Stimulated activated CD8-positive, alpha-beta memory T cell treated with anti-CD3 and anti-CD28 coated beads, Interleukin-12 subunit alpha, Interleukin-12 subunit beta, amount 100 ng/mL, for 4 hours (primary cell): ENCODE measurements around the gene TMEM14A.
"Not testable (repeated sequence)": the region's sequence is repeated elsewhere in the genome, so short reads cannot be mapped to it uniquely, and the experiment has no call there.

Experiments used
- DNase-seq: peaks from one replicate; pipeline ENCODE4 v3.0.0-alpha.2; 2020; ENCODE audit warnings: low read depth

The TMEM14A gene, protein sequence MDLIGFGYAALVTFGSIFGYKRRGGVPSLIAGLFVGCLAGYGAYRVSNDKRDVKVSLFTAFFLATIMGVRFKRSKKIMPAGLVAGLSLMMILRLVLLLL

DNA sequence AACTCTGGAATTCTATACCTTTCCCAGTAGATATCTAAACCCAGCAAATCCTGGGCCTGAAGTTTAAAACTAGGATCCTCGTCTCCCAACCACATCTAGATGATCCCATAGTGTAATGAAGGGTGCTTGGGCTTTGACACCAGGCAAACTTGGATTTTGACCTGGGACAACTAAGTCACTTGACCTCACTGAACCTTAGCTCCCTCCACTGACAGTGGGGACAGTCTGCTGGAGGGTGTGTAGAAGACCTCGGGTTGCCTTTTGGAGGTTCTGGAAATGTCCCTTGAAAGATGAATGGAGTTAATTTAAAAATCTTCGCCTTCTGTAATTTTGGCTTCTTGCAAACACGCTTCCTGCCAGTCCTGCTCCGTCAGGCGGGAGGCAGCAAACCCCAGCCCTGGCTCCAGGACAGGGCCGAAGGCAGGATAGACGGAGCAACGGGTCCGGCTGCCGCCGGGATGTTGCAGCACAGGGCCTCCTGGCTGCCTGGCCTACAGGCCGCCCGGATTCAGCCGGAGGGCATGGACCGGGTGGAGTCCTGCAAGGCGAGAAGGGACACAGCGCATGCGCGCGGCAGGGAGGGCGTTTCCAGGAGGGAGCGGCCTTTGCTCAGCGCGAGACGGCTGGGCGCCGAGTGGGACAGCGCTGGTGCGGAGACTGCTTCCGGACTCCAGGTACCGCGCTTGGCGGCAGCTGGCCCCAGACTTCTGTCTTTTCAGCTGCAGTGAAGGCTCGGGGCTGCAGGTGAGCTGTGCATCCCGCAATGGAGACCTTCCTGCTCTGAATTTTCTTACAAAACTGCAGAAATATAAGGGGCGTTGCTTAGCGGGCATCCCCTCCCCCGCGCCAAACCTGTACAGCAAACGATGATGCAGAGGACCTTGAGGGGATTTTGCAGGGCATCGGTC lies at the start of gene TMEM14A:
Gene TMEM14A, plus strand, starts transcription at position 612 of the 908 bp plus-strand sequence. CDS start 5,990 bp downstream, outside the sequence.
- DNase-seq = peak; percentile 84

- no peak for DNase-seq
Observed at GRCh38 chr6:52621631-52622030, 49.3 kb upstream of the TMEM14A start.

- no peak for DNase-seq
Observed at GRCh38 chr6:52622810-52623209, 48.1 kb upstream of the TMEM14A start.

DNA sequence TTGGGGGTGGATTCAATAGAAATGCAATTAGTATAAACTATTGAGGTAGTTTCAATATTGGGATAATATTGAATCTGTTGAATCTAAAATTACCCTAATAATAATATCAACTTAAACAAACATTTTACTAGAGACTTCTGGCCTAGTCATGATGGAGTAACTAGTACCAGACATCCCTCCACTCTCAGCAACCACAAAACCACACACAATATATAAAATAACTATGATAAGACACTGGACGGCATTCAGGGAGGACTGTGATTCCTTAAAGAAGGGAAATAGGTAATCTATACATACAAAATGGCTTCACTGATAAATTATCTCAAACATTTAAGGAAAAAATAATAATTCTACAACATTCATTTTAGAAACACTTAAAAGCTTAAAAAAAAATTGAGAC lies 38.9 kb upstream of the TMEM14A start:
- DNase-seq = no peak

DNA sequence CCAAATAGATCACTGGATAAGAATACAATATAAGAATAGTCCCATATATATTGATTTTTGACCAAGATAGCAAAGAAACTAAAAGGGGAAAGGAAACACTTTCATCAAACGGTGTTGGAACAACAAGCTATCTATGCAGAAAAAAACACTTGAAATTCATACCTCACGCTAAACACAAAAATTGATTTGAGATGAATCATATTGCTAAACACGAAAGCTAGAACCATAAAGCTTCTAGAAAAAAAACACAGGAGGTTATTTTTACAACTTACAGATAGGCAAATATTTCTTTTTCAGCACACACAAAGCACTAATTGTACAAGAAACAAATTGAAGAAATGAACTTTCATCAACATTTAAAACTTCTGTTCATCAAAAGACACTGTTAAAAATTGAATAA lies 36.7 kb upstream of the TMEM14A start:
- no peak for DNase-seq

DNA sequence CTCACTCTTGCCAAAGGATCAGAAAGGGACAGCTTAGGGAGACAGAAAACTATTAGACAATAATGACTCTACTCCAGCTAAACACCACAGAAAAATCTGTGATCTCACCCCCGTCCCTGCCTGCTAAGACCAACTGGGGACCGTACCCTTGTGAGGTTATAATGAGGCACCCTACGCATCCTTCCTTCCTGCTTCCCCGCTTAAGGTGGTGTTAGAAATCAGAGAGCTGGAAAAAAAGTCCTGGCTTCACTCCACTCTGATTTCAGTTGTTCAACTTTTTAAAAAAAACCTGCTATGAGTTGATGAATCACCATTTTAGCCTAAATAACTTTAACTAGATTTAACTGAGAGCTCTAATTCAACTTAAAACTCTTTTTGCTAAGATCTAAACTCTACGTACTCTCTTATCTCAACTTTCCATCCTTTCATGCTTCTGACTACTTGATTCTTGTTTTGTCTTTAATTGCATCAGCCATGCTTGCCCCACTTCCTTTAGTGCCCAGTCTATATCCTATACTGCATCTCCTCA lies 35.8 kb upstream of the TMEM14A start:
- DNase-seq = no peak

GRCh38 chr6:52636830-52637229 lies 34.1 kb upstream of the TMEM14A start:
- DNase-seq = no peak

- no peak for DNase-seq
Observed at GRCh38 chr6:52639493-52639892, 31.4 kb upstream of the TMEM14A start.

- DNase-seq = no peak
Observed at GRCh38 chr6:52640170-52640569, 30.7 kb upstream of the TMEM14A start.

DNA sequence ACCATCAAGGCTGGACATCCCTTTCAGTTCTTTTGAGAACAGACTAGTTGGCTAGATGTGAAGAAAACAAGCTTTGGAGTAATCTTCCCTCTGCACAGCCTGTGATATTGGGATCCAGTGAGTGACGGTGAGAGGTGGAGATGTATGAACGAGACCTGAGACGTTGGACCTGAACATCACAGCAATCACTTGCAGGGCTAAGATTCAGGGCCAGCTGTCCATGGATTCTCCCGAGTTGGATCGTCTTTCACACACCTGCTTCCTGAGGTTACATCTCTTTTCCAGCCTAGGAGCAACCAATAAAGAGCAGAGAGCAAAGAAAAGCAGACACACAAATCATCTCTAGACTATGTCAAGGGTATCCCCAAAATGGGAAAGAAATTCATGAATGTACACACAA lies 30.0 kb upstream of the TMEM14A start:
- DNase-seq = no peak

DNA sequence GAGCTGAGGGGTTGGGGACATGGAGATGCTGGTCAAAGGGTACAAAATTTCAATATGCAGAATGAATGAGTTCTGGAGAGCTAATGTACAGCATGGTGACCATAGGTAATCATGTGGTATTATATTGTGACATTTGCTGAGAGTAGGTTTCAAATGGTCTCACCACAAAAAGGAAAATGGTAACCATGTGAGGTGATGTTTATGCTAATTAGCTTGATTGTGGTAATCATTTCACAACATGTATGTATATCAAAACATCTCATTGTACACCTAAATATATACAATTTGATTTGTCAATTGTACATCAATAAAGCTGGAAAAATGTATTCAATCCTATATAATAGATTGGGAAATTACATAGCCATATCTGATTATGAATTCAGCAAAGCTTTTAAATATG lies 29.5 kb upstream of the TMEM14A start:
- no peak for DNase-seq

GRCh38 chr6:52641826-52642225 lies 29.1 kb upstream of the TMEM14A start:
- DNase-seq = no peak

- no peak for DNase-seq
Observed at GRCh38 chr6:52642368-52642767, 28.5 kb upstream of the TMEM14A start.

- no peak for DNase-seq
Observed at GRCh38 chr6:52643158-52643557, 27.8 kb upstream of the TMEM14A start.

DNA sequence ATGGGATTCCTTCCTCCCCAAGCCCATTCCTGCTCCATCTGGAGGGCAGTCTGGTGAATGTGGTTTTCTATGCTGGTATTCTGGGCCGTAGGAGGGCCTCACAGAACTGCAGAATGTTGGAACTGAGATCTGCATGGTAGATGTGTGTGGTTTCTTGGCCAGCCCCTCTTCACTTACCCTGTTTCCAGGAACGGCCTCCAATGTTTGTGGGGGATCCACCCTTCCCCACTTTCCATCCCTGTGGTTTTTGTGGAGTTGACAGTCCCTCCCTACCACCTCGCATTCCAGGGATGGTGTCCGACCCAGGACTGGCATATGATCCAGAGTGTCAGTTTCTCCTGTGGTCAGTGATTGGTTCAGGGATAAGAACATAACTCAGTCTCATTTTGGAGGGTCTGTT lies 26.7 kb upstream of the TMEM14A start:
- no peak for DNase-seq

DNA sequence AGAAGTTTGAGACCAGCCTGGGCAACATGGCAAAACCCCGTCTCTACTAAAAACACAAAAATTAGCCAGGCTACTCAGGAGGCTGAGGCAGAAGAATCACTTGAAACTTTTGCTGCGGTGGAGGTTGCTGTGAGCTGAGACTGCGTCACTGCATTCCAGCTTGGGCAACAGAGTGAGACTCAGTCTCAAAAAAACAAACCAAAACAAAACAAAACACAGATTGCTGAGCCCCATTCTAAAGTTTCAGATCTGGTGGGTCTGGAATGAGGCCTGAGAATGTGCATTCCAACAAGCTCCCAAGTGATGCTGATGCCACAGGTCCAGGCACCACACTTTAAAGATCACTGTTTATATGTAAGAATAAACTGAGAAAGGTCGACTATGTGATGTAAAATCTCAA lies 24.9 kb upstream of the TMEM14A start:
- DNase-seq = no peak

- no peak for DNase-seq
Observed at GRCh38 chr6:52647199-52647598, 23.7 kb upstream of the TMEM14A start.

DNA sequence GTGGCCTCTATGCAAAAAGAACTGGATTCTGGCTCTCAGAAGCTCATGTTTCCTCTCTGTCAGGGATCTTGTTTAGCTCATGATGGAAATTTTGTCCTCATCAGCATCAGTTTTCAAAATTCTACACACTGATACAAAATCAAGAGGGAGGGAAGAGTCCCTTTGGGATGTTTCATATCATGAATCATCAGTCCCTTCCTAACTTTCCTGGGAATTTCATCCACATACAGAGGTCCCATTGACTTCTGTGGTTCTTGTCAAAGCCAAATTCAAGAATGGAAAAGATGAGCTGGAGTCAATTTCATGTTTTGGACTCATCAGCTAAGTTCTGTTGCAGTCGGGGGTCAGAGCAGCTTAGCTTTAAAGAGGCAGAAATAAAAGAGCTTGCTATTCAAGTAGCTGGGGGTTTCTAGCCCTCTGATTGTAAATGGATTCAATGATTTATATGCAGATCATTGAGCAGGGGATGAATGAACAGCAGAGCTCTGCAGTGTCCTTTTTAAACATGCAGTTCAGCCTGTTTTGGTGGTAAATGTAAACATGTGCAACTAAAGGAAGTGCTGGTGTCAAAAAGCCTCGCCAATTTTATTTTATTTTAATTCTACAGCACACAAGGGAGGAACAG lies 21.3 kb upstream of the TMEM14A start:
- no peak for DNase-seq

GRCh38 chr6:52650941-52651340 lies 20.0 kb upstream of the TMEM14A start:
- DNase-seq = no peak

DNA sequence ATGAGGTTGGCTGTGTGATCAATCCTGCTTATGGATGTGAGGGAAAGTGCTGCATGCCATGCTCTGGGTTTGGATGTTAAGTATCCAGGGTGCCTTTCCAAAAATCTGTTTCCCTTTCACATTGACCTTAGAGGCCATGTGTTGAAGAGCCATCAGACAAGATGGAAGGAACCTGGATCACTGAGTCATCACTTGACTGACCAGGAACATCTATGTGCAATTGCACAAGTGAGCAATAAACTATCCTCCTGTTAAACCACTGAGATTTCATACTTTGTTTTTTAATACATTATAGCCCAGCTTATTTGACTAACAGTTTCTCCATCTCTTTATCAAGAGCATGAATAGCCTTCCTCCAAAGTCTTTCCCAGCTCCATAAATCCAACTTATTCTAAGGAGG lies 17.8 kb upstream of the TMEM14A start:
- DNase-seq = no peak

GRCh38 chr6:52654007-52654406 lies 16.9 kb upstream of the TMEM14A start:
- no peak for DNase-seq

- no peak for DNase-seq
Observed at GRCh38 chr6:52654592-52654991, 16.3 kb upstream of the TMEM14A start.

GRCh38 chr6:52655941-52656340 lies 15.0 kb upstream of the TMEM14A start:
- not testable (repeated sequence) for DNase-seq
